GM18502 (cell line): Measurements from ENCODE around the gene RAB39B.
"Not testable (repeated sequence)": the region's sequence is repeated elsewhere in the genome, so short reads cannot be mapped to it uniquely, and the experiment has no call there.

Source experiments
- ATAC-seq: cut with Tn5 transposase; IDR thresholded peaks from one replicate; pipeline ENCODE4 v1.9.1; 2021; ENCODE audit warnings: mild to moderate bottlenecking; ENCODE audit not compliant: unreplicated experiment, poor library complexity

Gene RAB39B

GRCh38 chrX:155263854-155264628 is at the start of gene RAB39B:
TSS of gene RAB39B (minus strand) at chrX:155264491. CDS start at chrX:155264288, 203 bp downstream.
- ATAC-seq: peak; percentile 94

- no peak for ATAC-seq
Observed at GRCh38 chrX:155313766-155314165, 49.5 kb upstream of the RAB39B start.

GRCh38 chrX:155293771-155294170 is 29.5 kb upstream of the RAB39B start:
- no peak for ATAC-seq

- no peak for ATAC-seq
Observed at GRCh38 chrX:155279873-155280272, 15.6 kb upstream of the RAB39B start.

- no peak for ATAC-seq
Observed at GRCh38 chrX:155270969-155271368, 6.7 kb upstream of the RAB39B start.

GRCh38 chrX:155267995-155268394 is 3.7 kb upstream of the RAB39B start:
- not testable (repeated sequence) for ATAC-seq

GRCh38 chrX:155266439-155266838 is 2.1 kb upstream of the RAB39B start:
- ATAC-seq: no peak

- ATAC-seq: peak; percentile 36
Observed at GRCh38 chrX:155262970-155263754, 1.1 kb downstream of the RAB39B start.

- no peak for ATAC-seq
Observed at GRCh38 chrX:155259752-155260151, 4.5 kb downstream of the RAB39B start.

GRCh38 chrX:155251391-155251790 is 12.9 kb downstream of the RAB39B start:
- no peak for ATAC-seq

- no peak for ATAC-seq
Observed at GRCh38 chrX:155247497-155247896, 16.8 kb downstream of the RAB39B start.

- ATAC-seq: no peak
Observed at GRCh38 chrX:155246748-155247147, 17.5 kb downstream of the RAB39B start.

GRCh38 chrX:155242300-155242699 is 22.0 kb downstream of the RAB39B start:
- ATAC-seq: no peak

GRCh38 chrX:155237719-155238118 is 26.6 kb downstream of the RAB39B start:
- no peak for ATAC-seq

- no peak for ATAC-seq
Observed at GRCh38 chrX:155235891-155236290, 28.4 kb downstream of the RAB39B start.

GRCh38 chrX:155231163-155231562 is 33.1 kb downstream of the RAB39B start:
- ATAC-seq: peak; percentile 90

- ATAC-seq: no peak
Observed at GRCh38 chrX:155225774-155226173, 38.5 kb downstream of the RAB39B start.

GRCh38 chrX:155223746-155224145 is 40.5 kb downstream of the RAB39B start:
- ATAC-seq: not testable (repeated sequence)

- ATAC-seq: no peak
Observed at GRCh38 chrX:155221351-155221750, 42.9 kb downstream of the RAB39B start.

GRCh38 chrX:155218777-155219176 is 45.5 kb downstream of the RAB39B start:
- no peak for ATAC-seq

GRCh38 chrX:155216940-155217440 is 47.3 kb downstream of the RAB39B start:
- ATAC-seq: no peak
